Stimulated activated CD4-positive, alpha-beta T cell treated with anti-CD3 and anti-CD28 coated beads, Interleukin-1b, Interleukin-23, amount 100 ng/mL, for 1 hour (primary cell): ENCODE results near the gene ZMAT5.

Experiments used
- DNase-seq, 2 donors: peaks; one replicate each; pipeline ENCODE4 v3.0.0-alpha.2; 2020; ENCODE audit warnings: low read depth in 2 of 2

ZMAT5 gene

GRCh38 chr22:29731058-29731850, 35.6 kb downstream of the ZMAT5 start:
- DNase-seq, result no peak

DNA sequence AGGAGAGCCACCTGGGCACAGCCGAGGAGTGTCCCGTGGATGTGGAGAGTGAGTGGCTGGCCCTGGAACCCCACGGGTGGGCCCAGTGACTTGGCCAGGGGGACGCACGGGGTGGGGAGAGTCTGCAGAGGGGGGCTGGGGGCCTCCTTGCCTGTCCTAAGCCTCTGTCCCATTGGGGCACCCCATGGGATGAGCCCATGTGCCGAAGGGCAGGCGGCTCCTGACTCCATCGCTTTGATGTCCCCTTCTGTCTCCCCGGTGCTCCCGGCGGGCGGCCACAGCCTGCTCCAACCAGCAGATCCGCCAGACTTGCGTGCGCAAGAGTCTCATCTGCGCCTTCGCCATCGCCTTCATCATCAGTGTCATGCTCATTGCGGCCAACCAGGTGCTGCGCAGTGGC, 37.6 kb downstream of the ZMAT5 start:
- DNase-seq, result no peak

DNA sequence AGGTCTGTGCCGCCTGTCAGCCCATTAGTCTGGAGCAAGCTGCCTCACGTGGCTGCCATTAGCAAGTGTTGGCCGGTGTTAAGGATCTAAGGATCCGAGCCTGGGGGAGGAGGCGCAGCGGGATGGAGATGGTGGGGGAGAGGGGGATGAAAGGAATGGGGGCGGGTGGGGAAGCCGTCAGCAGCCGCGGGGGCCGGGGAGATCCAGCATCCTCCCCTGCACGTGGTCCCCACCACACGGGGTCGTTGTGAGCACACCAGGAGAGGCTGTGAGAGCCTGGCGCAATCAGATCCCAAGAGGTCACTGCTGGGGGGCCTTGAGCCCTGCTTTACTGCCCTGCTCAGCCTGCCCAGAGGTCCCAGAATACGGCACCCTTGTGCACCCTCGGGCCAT, 39.7 kb downstream of the ZMAT5 start:
- no peak for DNase-seq

- no peak for DNase-seq
Measured at GRCh38 chr22:29726512-29727130, 40.2 kb downstream of the ZMAT5 start.

GRCh38 chr22:29726106-29726505, 40.7 kb downstream of the ZMAT5 start:
- no peak for DNase-seq

GRCh38 chr22:29724843-29725242, 42.0 kb downstream of the ZMAT5 start:
- DNase-seq, result no peak

GRCh38 chr22:29723766-29724165, 43.0 kb downstream of the ZMAT5 start:
- DNase-seq, result no peak

- no peak for DNase-seq
Measured at GRCh38 chr22:29722587-29722986, 44.2 kb downstream of the ZMAT5 start.

GRCh38 chr22:29722151-29722550, 44.7 kb downstream of the ZMAT5 start:
- DNase-seq, result no peak

DNA sequence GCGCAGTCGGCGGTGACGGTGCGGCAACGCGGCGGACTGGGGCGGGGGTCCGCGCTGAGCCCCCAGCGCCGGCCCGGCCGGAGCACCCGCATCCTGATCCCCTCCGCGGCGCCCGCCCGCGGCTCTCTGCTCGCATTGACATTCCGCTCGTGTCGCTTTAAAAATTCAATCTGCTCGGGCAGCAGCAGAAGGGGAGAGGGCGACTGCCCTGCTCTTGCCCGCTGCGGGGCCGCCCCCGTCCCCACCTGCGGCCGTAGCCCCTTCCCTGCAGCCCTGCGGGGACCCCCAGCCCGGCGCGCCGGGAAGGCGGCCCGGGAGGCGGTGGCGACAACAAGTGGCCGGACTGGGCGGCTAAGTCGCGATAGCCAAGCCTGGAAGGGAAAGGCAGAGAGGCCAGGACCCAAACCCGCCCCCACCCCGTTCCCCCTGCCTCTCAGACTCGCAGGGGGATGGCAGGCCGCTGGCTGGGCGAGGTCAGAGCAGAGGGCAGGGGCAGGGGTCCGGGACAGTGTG, 45.9 kb downstream of the ZMAT5 start:
- no peak for DNase-seq

GRCh38 chr22:29719899-29720645, 46.7 kb downstream of the ZMAT5 start, which contains the start of gene CABP7:
Gene CABP7, plus strand, starts transcription at chr22:29720003. Its CDS starts 422 bp downstream, at chr22:29720425.
- no peak for DNase-seq

DNA sequence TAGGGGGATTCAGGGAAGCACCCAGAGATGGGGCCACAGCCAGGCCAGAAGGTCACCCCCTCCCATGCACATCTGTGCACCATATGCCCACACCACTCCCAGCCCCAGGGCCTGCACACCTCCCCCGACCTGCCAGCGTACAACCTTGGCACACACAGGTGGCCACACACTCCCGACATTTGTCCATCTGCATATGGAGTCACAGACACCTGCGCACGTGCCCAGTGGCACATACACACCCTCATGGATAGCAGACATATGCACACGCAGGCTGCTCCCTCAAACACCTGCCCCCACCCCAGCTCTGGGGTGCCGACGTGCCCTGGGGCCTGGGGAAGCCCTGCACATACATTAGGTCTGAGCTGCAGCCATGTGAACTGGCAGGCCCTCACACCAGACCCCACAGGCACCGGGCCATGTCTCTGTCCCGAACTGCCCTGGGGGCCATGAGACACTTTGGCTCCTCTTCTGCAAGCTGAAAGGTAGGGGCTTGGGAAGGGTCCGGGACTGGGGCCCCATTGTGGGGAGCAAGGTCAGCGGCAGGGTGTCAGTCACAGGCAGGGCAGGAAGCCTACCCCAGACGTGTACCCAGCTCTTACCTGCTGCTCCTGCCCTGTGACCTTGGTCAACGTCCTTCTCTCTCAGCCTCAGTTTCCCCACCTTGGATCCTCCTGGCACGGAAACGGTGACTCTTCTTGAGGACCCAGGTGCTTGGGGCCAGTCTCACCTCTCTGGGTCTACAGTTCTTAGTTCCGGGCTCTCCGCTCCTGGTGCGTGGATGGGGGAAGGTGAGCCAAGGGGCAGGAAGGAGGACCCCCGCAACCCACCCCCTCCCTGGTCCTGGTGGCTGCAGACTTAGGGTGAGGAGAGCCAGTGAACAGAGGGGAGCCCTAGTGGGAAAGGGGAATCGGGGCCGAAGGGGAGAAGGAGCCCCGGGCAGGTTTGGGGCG, 47.6 kb downstream of the ZMAT5 start:
- DNase-seq, result no peak

DNA sequence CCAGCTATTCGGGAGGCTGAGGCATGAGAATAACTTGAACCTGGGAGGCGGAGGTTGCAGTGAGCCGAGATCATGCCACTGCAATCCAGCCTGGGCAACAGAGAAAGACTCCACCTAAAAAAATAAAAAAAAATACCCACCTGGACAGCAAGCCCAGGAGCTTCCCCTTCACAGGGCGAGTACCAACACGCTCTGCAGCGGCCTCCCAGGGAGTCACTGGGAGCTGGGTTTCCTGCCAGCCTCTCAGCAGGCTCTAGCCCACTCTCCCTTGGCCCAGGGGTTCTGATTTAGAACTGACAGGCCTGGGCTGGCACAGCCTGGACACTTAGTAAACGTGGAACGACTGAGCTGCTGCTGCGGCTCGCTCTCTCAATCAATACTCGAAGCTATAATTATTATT, 49.0 kb downstream of the ZMAT5 start:
- no peak for DNase-seq

GRCh38 chr22:29716814-29717545, 49.8 kb downstream of the ZMAT5 start:
- no peak for DNase-seq

GRCh38 chr22:29715705-29716104, 51.1 kb downstream of the ZMAT5 start:
- no peak for DNase-seq

- no peak for DNase-seq
Measured at GRCh38 chr22:29715240-29715639, 51.6 kb downstream of the ZMAT5 start.

DNA sequence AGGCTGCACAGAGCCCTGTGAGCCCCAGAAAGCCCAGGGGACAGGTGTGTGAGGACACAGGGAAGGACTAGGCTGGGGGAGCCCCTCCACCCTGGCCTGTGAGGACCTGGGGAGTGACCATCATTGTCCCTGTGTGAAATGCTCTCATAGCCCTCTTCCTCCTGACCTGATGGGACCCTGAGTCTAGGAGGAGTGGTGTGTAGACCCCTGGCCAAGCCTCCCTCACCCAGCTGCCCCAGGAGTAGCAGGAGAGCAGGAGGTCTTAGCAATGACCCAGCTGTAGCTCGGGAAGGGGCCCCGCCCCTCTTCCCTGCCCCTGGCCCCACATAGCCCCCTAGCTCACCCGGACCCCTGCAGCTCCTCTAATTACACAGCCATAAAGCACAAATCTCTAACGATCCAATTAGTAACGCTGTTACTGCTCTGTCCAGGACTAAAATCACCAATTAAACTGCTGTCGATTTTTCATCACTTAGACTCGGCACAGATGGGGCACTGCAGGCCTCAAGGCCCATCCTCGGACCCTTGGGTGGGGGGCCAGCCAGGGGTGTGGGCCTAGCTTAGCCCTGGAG, 53.6 kb downstream of the ZMAT5 start:
- no peak for DNase-seq

DNA sequence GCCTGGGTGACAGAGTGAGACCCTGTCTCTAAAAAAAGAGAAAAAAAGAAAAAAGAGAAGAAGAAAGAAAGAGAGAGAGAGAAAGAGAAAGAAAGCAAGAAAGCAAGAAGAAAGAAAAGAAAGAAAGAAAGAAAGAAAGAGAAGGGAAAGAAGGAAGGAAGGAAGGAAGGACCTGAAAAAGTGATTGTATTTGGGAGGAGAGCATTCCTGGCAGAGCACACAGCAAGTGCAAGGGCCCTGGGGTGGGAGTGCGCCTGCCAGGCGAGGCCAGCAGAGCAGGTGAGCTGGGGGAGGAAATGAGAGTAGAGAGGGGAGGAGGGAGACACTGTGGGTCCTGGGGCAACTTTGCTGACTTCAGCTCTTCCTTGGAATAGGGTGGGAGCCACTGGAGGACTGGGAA, 54.7 kb downstream of the ZMAT5 start:
- DNase-seq, result no peak

GRCh38 chr22:29710922-29711593, 55.7 kb downstream of the ZMAT5 start:
- DNase-seq, result no peak

DNA sequence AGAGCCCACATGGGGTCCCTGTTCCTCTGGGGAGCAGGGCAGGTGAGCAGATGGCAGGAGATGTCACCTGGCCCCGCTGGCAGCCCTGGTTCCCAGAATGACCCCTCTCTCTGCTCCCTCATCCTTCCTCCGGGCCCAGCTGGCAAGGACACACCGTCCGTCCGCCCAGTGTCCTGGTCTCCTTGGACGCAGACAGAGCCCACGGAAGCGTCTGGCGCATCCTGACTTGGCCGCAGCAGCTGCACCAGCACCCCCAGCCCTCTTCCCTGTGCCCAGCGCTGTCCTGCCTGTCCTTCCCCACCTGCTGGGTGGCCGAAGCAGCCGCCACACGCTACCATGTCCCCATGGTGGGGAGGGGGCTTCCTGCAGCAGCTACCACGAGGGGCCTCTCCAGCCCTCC, 56.6 kb downstream of the ZMAT5 start:
- DNase-seq, result no peak
